ENCODE results near the gene ANKRD10. TPM values are rescaled to one million over a fixed set of nuclear protein-coding genes. Genes with fewer than 3 reads are reported as not detected.
A peak's percentile ranks its signal among the peaks of the same experiment; 100 is the strongest.

The ANKRD10 gene
- total RNA-seq, 2 donors from 2014 or later: 95.5 to 137 TPM

GRCh38 chr13:110881839-110882627, 32.8 kb downstream of the ANKRD10 start:
- Mint-ChIP-seq H3K9me3 (no peaks in the 10 kb centered on the region), H3K27ac (no peak overlapping the region), H3K27me3 (no peaks in the 10 kb centered on the region), H3K4me1 (ENCODE audit: low read depth in 2 of 2) (peaks cover 4 to 16% of the 10 kb centered on the region in 2 donors), H3K4me3 (no peak overlapping the region), H3K36me3 (no peaks in the 10 kb centered on the region)
- ATAC-seq (no peak), DNase-seq (ENCODE audit: low spot score) (no peak)

- ATAC-seq (no peak), DNase-seq (ENCODE audit: low spot score) (no peak)
- H3K36me3 Mint-ChIP-seq: no peaks in the 10 kb centered on the region
- H3K27ac Mint-ChIP-seq: no peak overlapping the region
- H3K4me1 Mint-ChIP-seq (ENCODE audit: low read depth in 2 of 2): peaks cover 4 to 11% of the 10 kb centered on the region in 2 donors
- no peaks in the 10 kb centered on the region for H3K9me3 Mint-ChIP-seq
- no peak overlapping the region for H3K4me3 Mint-ChIP-seq
- no peaks in the 10 kb centered on the region for H3K27me3 Mint-ChIP-seq
Measured at GRCh38 chr13:110880627-110881026, 34.2 kb downstream of the ANKRD10 start.

GRCh38 chr13:110879482-110879881, 35.4 kb downstream of the ANKRD10 start:
- no peak overlapping the region for H3K27ac Mint-ChIP-seq
- ATAC-seq (no peak), DNase-seq (ENCODE audit: low spot score) (no peak)
- no peak overlapping the region for H3K4me3 Mint-ChIP-seq
- H3K4me1 Mint-ChIP-seq (ENCODE audit: low read depth in 2 of 2): peaks cover under 1 to 5% of the 10 kb centered on the region in 2 donors
- H3K36me3 Mint-ChIP-seq: no peaks in the 10 kb centered on the region
- H3K27me3 Mint-ChIP-seq: peaks cover 0 to 4% of the 10 kb centered on the region in 2 donors
- no peaks in the 10 kb centered on the region for H3K9me3 Mint-ChIP-seq

DNA sequence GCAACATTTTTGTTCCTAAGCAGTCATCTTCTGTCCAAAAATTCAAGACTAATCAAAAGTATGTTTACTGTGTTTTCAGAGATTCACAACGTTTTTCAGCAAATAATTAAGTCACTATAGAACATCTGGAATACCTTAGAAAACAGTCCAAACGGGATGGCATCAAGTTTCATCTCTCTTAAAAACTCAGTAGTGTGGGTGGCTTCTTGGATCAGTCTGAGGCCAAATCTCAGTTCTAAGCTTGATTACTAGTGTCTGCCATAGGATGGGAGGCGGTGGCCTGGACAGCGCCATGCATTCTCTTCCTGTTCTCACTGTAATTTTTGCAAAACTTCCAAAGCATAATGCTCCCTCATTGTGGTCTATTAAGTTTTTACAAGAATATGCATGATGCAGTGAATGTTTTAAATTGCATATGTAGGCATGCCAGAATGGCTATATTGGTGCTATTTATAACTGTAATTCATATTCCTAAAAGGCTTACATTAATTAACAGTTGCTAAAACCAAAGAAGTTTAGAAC, 37.1 kb downstream of the ANKRD10 start:
- Mint-ChIP-seq H3K27me3 (peaks cover 0 to 4% of the 10 kb centered on the region in 2 donors), H3K36me3 (no peaks in the 10 kb centered on the region), H3K4me1 (ENCODE audit: low read depth in 2 of 2) (peaks cover 0 to 5% of the 10 kb centered on the region in 2 donors), H3K27ac (no peak overlapping the region), H3K4me3 (no peak overlapping the region), H3K9me3 (no peaks in the 10 kb centered on the region)
- DNase-seq (ENCODE audit: low spot score) (no peak), ATAC-seq (no peak)

GRCh38 chr13:110876609-110877008, 38.3 kb downstream of the ANKRD10 start:
- DNase-seq (ENCODE audit: low spot score) (no peak), ATAC-seq (no peak)
- no peaks in the 10 kb centered on the region for H3K36me3 Mint-ChIP-seq
- H3K27me3 Mint-ChIP-seq: peaks cover 0 to 4% of the 10 kb centered on the region in 2 donors
- H3K27ac Mint-ChIP-seq: no peak overlapping the region
- no peak overlapping the region for H3K4me3 Mint-ChIP-seq
- no peaks in the 10 kb centered on the region for H3K9me3 Mint-ChIP-seq
- peaks cover 0 to 5% of the 10 kb centered on the region in 2 donors for H3K4me1 Mint-ChIP-seq (ENCODE audit: low read depth in 2 of 2)

DNA sequence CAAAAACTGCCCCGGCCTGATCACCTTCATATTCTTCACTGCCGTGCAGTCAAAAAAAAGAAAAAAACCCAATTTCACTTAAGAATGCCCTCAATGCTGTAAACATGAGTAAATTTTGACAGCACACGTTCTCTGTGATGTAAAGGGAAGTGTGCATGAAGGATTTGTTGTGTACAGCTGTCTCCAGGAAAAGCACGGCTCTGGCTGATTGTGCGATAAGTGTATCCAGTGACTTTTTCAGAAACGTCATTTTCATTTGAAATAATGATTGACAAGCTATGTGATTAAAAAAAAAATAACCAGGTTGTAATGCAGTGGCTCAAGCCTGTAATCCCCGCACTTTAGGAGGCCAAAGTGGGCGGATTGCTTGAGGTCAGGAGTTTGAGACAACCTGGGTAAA, 39.6 kb downstream of the ANKRD10 start:
- Mint-ChIP-seq H3K4me3 (peak overlapping the region; percentile 80), H3K36me3 (no peaks in the 10 kb centered on the region), H3K27me3 (peaks cover 6 to 11% of the 10 kb centered on the region in 2 donors), H3K9me3 (no peaks in the 10 kb centered on the region), H3K27ac (peak overlapping the region in 1 of 2 donors; percentile 26), H3K4me1 (ENCODE audit: low read depth in 2 of 2) (peaks cover 0 to 7% of the 10 kb centered on the region in 2 donors)
- no peak for DNase-seq (ENCODE audit: low spot score)
- ATAC-seq: no peak

GRCh38 chr13:110874508-110874960, 40.3 kb downstream of the ANKRD10 start:
- DNase-seq (ENCODE audit: low spot score) (peak; percentile 70), ATAC-seq (peak; percentile 59 to 82)
- Mint-ChIP-seq H3K4me3 (peak overlapping the region; percentile 80), H3K36me3 (no peaks in the 10 kb centered on the region), H3K4me1 (ENCODE audit: low read depth in 2 of 2) (peaks cover 0 to 9% of the 10 kb centered on the region in 2 donors), H3K9me3 (no peaks in the 10 kb centered on the region), H3K27me3 (peaks cover 6 to 11% of the 10 kb centered on the region in 2 donors), H3K27ac (peak overlapping the region in 1 of 2 donors; percentile 26)

DNA sequence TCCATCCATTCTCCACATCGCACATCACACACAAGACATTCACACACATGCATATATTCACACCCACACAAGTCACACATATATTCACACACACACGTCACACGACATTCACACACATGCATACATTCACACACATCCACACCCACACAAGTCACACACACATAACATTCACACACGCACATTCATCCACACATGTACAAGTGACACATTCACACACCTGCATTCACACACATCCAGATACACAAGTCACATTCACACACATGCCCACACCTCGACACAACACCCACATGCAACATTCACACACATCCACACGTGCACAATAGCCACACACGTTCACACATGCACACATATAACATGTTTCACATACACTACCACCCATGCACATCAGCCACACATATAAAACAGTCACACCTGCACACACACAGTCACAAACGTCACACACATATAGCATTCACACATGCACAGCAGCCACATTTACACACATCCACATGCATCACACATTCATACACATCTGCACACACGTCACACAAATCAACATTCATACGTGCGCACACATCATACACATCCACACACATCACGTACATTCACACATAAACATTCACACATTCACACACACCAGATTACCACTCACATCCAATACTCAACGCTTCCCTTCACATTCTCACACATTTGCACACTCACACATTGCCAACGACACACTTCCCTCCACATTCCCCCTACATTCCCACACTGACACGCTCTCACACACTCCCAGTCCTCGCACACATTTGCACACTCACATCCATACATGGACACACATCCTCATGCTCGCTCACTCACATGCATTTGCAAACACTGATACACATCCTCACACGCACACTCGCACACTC, 41.0 kb downstream of the ANKRD10 start:
- Mint-ChIP-seq H3K27ac (no peak overlapping the region), H3K4me3 (no peak overlapping the region), H3K36me3 (no peaks in the 10 kb centered on the region)

DNA sequence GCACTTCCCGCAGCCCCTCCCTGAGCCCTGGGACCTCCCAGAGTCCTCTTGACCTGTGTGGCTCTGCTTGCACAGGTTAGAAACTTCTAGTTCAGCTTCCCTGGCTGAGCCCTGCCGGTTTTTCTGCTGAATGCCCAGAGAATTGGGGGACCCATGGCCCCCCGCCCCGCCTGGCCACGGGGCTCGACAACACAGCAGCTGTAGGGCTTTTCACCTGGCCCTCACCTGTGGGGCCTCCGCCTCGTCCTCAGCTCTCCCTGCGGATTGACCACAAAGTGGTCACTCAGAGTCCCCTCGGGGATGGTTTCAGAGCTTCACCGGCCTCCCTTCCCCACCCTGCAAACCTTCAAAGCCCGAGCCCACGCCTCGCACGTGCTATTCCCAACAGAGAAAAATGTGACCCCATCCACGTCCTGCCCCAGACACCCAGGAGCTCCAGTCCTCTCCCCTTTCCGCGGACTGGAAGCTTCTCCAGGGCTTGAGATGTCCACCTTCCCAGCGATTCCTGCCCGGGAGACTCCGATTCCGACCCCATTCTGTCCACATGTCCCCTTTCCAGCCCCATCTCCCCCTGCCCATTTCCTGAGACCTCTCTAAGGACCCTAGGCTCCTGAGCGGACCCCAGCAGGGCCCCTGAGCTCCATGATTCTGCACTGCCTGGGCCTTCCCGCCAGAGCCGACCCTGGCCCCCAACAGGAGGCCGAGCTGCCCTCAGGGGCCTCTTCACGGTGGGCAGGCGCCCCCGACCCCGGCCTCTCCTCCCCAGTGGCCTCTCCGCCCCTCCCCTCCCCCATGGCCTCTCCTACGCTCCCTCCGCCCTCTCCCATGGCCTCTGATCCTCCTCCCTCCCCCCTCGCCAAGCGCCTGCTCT, 41.9 kb downstream of the ANKRD10 start:
- ATAC-seq (no peak), DNase-seq (ENCODE audit: low spot score) (no peak)
- Mint-ChIP-seq H3K36me3 (no peaks in the 10 kb centered on the region), H3K9me3 (no peaks in the 10 kb centered on the region), H3K4me1 (ENCODE audit: low read depth in 2 of 2) (peaks cover 0 to 10% of the 10 kb centered on the region in 2 donors), H3K4me3 (no peak overlapping the region), H3K27ac (no peak overlapping the region), H3K27me3 (peaks cover 8 to 11% of the 10 kb centered on the region in 2 donors)

More for the DNA sequence above, 41.0 kb downstream of the ANKRD10 start:
- Mint-ChIP-seq H3K27me3 (peaks cover 8 to 11% of the 10 kb centered on the region in 2 donors), H3K4me1 (ENCODE audit: low read depth in 2 of 2) (peaks cover 0 to 10% of the 10 kb centered on the region in 2 donors), H3K9me3 (no peaks in the 10 kb centered on the region)
- ATAC-seq (no peak), DNase-seq (ENCODE audit: low spot score) (no peak)

- DNase-seq (ENCODE audit: low spot score) (no peak), ATAC-seq (no peak)
- Mint-ChIP-seq H3K4me3 (no peak overlapping the region), H3K27ac (no peak overlapping the region), H3K4me1 (ENCODE audit: low read depth in 2 of 2) (peaks cover 0 to 10% of the 10 kb centered on the region in 2 donors), H3K27me3 (peaks cover 8 to 11% of the 10 kb centered on the region in 2 donors), H3K9me3 (no peaks in the 10 kb centered on the region), H3K36me3 (no peaks in the 10 kb centered on the region)
Measured at GRCh38 chr13:110872034-110872767, 42.7 kb downstream of the ANKRD10 start.

DNA sequence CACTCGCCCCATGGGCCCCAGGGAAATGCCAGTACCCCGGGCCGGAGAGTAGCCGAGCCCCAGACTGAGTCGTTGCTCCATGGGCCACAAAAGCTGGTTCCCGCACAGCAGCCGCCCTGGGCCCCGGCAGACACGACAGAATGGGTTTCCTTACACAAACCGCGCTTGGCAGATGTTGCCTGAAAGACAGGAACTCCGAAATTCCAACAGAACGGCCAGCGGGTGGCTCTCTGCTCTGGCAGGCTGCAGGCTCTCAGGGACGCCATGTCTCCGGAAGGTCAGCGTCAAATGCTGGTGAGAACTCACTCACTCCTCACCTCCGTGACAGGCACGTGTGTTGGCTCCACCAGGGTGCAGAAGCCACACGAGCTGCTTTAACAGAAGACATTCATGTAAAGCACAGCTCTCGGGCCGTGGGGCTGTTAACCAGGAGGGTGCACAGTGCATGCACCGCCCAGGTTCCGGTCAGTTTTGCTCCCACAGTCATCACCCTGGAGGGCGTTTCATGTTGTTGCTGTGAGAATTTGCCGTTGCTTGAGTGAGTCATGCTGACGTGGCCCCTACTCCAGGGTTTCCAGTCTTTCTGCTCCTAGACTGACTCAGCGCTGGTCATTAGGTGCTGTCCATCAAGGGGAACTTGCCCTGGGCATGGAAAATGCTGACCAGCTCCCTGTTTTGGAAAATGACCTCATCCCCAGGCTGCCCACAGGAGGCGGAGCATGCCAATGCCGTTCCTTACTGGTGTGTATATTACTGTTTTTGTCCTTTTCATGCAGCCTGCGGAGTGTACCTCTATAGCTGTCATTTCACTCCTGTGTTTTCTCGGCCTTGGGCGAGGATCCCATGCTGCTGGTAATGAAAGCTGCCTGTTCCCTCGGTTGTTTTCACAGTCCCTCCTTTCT, 44.8 kb downstream of the ANKRD10 start:
- Mint-ChIP-seq H3K27ac (no peak overlapping the region), H3K36me3 (no peaks in the 10 kb centered on the region), H3K9me3 (no peaks in the 10 kb centered on the region), H3K27me3 (peaks cover 16 to 27% of the 10 kb centered on the region in 2 donors), H3K4me1 (ENCODE audit: low read depth in 2 of 2) (peaks cover 0 to 10% of the 10 kb centered on the region in 2 donors), H3K4me3 (peak overlapping the region; percentile 28)
- no peak for DNase-seq (ENCODE audit: low spot score)
- ATAC-seq: peak; percentile 45 to 81

All from natural killer cell treated with Interleukin-12 subunit alpha and Interleukin-12 subunit beta and Interleukin-15 and Interleukin-18, amount 100 ng/mL, for 72 hours (primary cell).